Coronary artery (tissue), 2 donors: Measurements from ENCODE around the gene KTN1.

Source experiments
- DNase-seq: peaks from one replicate; pipeline ENCODE4 v3.0.0-alpha.2; 2017; ENCODE audit warnings: low spot score
- H3K27ac ChIP-seq, 2 donors: fragments of 200-600 bp; sonication (generic); one replicate each; pipeline ENCODE4 v1.5.1; 2016 to 2019
- H3K4me3 ChIP-seq: fragments of 200-600 bp; sonication (generic); 2 replicates; pipeline ENCODE4 v1.5.1; 2016; ENCODE audit warnings: mild to moderate bottlenecking, moderate library complexity
- CTCF ChIP-seq: fragments of 200-600 bp; sonication (generic); IDR thresholded peaks from one replicate; pipeline ENCODE4 v1.5.1; 2019; ENCODE audit warnings: antibody characterized with exemption

The KTN1 gene

GRCh38 chr14:55579724-55580469, at the start of gene KTN1:
KTN1 (plus strand) TSS chr14:55580207; CDS start chr14:55612049, 31,842 bp downstream.
- DNase-seq = peak; percentile 80
- Histone ChIP-seq H3K4me3 (peak within 1 kb of the TSS; percentile 98), H3K27ac (peak within 1 kb of the TSS; percentile 96 to 98)
- TF ChIP-seq CTCF = no peak

- Histone ChIP-seq H3K4me3 (no peak overlapping the region), H3K27ac (no peak overlapping the region)
- no peak for TF ChIP-seq CTCF
- DNase-seq = no peak
Observed at GRCh38 chr14:55530464-55530863, 49.5 kb upstream of the KTN1 start.

- TF ChIP-seq CTCF = no peak
- DNase-seq = no peak
- H3K27ac ChIP-seq = no peak overlapping the region
- no peak overlapping the region for H3K4me3 ChIP-seq
Observed at GRCh38 chr14:55532645-55533344, 47.2 kb upstream of the KTN1 start.

- TF ChIP-seq CTCF = no peak
- no peak overlapping the region for H3K27ac ChIP-seq
- DNase-seq = no peak
Observed at GRCh38 chr14:55533960-55534359, 46.0 kb upstream of the KTN1 start.

GRCh38 chr14:55535516-55536203, 44.3 kb upstream of the KTN1 start:
- DNase-seq = no peak
- Histone ChIP-seq H3K4me3 (no peak overlapping the region), H3K27ac (no peak overlapping the region)
- TF ChIP-seq CTCF = no peak

More at GRCh38 chr14:55533960-55534359, 46.0 kb upstream of the KTN1 start:
- H3K4me3 ChIP-seq = no peak overlapping the region

- DNase-seq = no peak
- Histone ChIP-seq H3K27ac (no peak overlapping the region), H3K4me3 (no peak overlapping the region)
- no peak for TF ChIP-seq CTCF
Observed at GRCh38 chr14:55536204-55536708, 43.8 kb upstream of the KTN1 start.
